Fibroblast of skin of scalp (primary cell): Measurements from ENCODE around the gene PGLYRP4.
"Not testable (repeated sequence)": the region's sequence is repeated elsewhere in the genome, so short reads cannot be mapped to it uniquely, and the experiment has no call there.

ENCODE experiments used
- DNase-seq: peaks from one replicate; pipeline ENCODE4 v3.0.0-alpha.2; 2013

The PGLYRP4 gene

DNA sequence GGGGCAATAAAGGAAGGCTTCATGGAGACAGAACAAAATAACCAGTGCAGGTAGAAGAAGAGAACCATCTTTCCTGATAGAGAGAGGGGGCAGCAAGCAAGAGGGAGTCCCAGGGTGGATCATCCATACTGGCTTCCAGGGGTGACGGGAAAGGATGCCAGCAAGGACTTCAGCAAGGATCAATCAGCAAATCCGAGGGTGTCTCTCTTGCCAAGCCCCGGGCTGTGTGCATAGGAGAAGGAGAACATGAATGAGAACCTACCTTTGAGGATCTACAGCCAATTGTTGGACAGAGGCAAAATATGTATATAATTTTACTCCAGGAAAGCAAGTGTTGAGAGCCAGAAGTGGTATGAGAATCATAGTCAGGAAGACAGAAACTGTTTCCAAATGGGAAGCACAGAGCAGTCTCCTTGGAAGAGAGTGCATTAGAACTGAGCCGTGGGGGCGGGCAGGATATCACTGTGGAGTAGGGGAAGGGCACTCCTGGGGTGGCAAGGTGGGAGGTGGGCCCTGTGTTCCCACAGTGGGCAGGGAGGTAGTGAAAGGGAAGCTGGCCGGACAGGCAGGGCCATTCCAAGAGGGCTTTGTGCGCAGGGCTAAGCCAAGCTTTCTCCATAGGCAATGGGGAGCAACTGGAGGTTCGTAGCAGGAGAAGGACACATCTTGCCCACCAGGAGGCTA lies 7.9 kb upstream of the PGLYRP4 start:
- DNase-seq: no peak

GRCh38 chr1:153355445-153356071 lies 6.9 kb upstream of the PGLYRP4 start:
- DNase-seq: peak; percentile 39

GRCh38 chr1:153354515-153355193 lies 6.0 kb upstream of the PGLYRP4 start:
- no peak for DNase-seq

DNA sequence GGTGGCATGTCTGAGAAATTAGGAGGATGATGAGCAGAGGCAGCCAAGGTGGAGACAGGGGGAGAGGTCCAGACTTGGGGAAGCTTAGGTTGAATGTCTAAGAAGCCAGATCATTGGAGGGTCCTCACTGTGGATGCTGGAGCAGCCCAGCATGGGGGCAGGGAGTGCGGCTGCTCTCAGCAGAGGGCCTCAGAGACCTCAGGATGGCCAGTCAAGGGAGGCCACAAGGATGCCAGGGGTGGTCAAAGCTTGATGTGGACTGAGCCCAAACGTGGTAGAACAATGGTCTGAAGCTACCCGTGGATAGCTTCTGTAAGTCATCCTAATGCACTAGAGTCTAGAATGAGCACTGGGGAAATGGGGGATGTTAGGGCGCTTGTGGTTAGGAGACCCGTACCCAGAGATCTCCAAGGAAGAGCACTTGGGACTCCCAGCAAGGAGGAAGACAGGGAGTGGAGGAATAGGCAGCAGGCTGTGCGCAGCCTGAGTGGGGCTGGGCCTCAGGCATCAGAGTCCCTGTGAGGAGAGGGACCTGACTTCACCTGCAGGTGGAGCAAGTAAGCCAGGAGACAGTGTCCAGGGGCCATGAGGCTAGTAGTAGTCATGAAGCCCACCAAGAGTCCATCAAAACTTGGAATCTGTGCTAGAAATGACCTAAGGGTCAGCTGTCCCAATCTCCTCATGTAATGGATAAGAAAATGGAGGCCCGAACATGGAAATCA lies 4.7 kb upstream of the PGLYRP4 start:
- no peak for DNase-seq

DNA sequence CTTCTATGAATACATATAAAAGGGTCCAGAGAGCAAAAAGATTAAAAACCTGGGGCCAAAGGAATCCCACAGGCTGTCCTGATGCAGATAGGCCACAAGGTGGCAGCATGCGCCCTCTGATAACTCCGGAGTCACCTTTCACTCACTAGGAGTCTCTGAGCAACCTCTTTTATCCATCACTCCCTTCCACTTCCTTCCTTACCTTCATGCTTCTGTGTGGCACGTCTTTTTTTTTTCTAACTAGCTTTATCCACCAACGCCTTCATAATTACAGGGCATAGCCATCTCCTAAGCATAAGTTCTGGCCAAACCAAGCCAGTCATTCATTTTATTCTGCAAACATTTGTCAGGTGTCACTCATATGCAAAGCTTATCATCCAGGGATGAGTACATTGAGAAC lies 3.9 kb upstream of the PGLYRP4 start:
- DNase-seq: peak; percentile 52

GRCh38 chr1:153350321-153350957 lies 1.8 kb upstream of the PGLYRP4 start:
- no peak for DNase-seq

DNA sequence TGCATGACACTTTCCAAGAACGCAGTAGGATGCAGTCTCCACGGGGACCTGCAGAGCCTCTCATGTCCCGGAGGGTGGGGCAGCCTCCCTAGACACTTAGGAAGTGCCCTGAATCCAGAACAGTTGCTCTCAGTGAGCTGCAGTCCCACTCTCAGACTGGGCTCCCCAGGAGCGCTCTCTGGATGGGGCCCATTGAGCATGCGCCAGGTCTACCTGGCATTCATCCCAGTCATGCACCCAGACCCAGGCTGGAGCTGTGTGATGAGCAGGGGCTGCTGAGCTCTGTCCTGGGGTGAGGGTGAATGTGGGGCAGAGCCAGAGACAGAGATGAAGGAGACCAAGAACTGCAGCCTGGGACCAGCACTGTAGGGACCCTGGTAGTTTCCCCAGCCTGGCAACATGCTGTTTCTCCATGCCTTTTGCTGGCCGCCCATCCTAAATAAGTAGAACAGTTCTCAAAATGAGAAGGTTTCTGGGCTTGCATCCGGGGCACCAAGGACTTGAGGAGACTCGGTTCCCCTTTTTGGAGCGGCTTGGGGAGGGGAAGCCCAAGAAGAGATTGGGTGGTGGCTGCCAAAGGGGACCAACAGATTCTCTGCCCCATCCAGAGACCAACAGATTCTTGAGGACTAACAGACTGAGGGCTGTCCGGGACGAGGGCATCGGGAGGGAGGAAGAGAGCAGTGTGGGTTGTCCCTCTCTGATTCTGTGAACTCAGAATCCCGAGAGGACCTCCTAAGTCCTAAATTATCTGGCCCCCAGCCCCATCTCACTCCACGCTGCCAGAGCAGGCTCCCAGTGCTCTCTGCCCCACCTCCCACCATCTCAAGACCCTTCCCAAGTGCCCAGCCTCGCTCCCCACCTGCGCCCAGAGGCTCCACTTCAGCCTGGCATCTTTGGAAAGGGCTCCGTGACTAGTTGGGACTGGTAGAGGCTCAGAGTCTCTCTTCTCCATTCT lies 1.0 kb upstream of the PGLYRP4 start:
- no peak for DNase-seq

DNA sequence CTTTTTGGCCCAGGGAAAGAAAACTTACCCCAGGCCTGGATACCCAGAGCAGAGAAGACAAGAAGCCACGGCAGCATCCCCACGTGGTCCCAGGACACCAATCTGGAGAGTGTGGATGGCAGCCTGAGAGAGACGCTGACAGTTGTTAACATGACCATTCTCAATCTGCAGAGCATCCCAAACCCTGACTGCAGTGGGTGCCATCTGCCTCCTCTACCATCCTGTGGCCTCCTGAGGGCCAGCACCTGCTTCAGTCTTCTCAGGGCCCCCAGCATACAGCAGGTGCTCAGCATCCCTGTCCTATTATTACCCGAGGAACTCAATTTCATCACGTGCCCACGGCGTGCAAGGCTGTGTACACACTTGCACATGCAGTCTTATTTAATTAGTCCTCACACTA lies 785 bp downstream of the PGLYRP4 start:
- DNase-seq: no peak

DNA sequence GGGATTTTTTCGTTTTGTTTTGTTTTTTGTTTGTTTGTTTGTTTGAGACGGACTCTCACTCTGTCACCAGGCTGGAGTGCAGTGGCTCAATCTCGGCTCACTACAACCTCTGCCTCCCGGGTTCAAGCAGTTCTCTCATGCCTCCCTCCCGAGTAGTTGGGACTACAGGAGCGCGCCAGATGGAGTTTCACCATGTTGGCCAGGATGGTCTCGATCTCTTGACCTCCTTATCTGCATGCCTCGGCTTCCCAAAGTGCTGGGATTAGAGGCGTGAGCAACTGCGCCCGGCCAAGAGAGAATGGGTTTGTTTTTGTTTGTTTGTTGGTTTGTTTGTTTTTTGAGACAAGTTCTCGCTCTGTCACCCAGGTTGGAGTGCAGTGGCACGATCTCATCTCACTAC lies 1.6 kb downstream of the PGLYRP4 start:
- not testable (repeated sequence) for DNase-seq

DNA sequence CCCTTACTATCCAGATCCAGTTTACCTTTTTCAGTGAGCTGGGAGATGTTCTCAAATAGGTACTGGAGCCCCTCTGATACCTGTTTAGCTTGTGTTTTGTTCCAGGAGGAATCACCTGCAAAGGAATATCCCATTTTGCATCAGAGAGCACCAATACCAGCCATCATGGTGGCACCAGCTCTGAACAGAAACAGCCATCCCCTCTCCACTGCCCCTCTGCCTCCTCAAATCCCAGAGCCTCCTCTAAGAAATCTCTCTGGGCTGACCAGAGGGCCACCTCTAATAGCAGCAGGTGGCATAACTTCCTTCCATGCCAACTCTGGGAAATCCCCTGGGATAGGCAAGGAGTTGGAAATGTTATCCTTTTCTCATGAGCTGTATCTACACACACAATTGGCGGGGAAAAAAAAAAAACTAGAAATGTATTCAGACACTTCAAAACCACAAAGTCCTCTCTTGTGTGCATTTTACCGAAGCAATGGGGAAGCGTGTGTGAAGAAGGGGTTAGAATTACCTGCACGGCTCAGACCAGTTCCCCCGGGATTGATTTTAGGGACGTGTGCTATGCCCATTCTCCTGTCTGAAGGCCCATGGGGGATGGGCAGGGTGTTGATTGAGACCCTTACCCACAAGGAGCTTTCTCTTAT lies 2.4 kb downstream of the PGLYRP4 start:
- DNase-seq: no peak

GRCh38 chr1:153345187-153346076 lies 3.2 kb downstream of the PGLYRP4 start:
- no peak for DNase-seq

DNA sequence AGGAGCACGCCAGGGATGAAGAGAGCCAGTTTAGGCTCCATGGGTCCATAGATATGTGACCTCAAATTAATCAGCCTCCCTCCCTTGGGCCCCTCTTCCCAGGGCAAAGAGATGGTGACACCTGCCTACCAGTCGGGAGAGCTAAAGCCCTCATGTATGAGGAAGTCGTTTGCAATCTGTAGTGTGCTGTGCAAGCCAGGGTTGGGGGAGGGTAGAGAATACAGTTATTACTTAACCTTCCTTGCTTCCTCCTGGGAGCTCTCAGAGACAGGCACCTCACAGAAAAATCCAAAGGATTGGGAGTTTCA lies 4.0 kb downstream of the PGLYRP4 start:
- no peak for DNase-seq

DNA sequence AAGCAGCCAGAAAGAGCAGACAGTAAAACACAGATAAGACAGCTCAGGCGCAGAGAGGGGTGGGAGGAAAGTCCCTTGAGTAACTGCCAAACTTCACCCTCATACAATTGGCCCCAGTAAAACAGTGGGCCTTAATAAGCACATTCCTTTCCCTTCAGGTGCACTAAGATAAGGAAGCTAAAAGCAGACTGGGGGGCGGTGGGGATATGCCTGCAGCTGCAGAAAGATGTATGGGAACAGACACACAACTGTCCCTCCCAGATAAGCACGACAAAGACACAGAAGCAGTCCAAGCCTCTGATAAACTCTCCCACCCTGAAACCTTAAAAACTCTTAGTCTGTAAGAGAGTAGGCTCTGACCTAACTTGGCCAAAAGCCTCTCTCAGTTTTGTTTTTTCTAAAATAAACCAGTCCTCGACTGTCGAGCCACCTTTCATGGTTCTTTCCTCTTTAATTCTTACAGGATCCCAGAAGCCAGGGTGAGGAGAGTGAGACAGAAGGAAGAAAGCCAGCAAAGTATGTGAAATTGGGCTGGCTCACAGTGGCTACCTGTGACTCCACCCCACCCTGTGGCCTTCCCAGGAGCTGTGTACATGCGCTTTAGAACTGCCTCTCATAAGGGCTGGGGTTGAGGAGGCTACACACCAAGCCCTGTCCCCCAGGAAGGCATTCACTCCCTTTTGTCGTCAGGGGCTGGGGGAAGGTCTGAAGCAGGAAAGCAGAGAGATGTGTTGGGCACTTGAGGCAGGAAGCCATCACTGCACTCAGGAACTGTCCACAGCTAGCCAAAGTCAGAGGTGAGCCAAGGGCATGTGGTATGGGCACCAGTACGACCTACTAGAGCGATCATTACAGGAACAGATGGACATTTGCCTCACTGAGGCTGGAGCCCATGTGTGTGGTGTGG lies 4.6 kb downstream of the PGLYRP4 start:
- DNase-seq: no peak

DNA sequence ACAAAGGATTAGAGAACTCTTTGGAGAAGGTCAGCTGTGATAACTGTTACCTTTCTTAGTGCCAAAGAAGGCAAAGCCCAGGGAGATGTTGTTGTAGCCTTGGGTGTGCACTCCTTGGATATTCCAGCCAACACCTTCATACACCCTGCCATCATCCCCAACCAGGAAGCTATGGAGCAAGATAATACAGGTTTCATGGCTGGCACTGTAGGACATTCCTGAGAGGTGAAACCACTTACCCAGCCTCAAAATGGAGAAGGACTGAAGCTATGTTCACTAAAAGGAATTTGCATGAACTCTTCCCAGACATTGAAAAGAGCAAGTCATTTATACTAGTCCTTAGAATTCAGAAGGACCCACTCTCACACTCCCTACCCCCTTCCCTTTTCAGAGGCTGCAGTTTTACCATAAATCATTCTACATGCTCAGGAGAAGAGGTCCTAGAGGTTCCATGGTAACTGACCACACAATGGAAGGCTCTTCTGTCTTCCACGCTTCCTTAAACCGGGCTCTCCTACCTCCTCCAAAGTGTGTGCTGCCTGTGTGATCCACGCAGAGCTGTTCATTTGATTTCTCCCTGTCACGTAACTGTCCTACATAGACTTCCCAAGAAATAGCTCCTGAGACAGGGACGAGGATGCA lies 5.5 kb downstream of the PGLYRP4 start:
- DNase-seq: no peak

DNA sequence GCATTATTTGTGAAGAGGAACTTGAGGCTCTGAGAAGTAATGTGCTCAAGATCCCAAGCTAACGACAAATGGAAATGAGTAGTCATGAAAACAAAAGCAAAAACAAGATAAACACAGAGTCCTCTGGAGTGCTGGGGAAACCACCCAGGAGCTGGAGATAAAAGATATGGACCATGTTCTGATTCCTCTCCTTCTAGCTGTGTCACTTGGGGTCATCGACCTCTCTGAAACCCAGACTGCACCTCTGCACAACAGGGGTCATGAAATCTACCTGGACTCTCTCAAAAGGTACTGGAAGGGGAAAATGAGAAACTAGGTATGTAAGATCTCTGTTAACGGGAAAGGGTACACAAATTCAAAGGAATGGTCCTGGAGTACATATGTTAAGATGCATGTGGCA lies 6.5 kb downstream of the PGLYRP4 start:
- no peak for DNase-seq

- DNase-seq: no peak
Observed at GRCh38 chr1:153341431-153341934, 7.2 kb downstream of the PGLYRP4 start.

GRCh38 chr1:153340356-153340755 lies 8.3 kb downstream of the PGLYRP4 start:
- no peak for DNase-seq

DNA sequence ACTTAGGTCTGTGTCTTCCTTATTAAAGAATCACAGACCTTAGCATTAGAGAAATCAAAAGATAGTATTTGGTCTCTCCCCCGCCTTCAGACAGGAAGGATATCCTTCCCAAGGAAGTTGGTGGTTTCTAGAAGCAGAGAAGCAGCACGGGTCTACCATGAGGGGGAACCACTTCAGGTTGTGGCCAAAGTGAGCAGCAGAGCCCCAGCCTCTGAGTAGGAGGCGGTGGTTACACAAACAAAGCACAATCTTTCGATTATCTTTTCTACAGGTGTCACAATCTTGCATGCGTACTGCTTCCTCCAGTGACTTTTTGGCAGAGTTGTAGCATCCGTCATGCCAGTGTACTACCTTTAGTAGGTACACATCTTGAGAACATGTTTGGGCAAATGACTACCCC lies 8.8 kb downstream of the PGLYRP4 start:
- DNase-seq: no peak
